ENCODE results near the gene MAP2. TPM values are rescaled to one million over a fixed set of nuclear protein-coding genes. Genes with fewer than 3 reads are reported as not detected.

MAP2 gene

DNA sequence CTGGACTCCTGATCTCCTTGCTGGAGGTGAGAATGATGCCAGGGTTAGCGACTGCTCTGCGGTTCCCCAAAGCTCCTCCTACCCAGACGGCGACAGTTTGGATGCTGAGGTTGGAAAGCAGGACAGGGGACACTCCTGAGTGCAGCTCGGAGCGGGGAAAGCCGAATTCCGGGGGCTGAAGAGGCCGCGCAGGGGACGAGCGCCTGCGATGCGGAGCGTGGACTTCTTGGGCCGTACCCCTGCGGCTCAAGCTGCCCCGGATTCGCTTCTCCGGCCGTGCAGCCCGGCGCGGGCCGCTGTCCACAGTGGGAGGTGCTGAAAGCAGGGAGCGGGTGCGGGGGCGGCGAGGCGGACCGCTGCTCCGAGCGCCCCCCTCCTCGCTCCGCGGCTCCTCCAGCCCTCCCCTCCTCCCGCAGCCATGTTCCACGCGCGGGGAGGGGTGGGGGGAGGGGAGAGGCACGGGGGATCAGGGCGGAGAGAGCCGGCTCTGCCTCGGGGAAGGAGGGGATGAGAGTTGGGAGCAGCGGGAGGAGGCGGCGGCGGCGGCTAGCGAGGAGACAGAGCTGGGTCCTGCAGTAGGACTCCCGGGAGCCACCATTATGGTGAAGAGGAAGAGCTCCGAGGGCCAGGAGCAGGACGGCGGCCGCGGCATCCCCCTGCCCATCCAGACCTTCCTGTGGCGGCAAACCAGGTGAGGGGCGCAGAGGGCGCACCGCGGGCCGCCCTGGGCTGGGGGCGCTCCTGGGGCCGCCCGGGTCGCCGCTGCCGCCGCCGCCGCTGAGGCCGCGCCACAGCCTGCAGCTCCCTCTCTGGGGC, 347.8 kb downstream of the MAP2 start, which contains the start of gene UNC80:
TSS of gene UNC80 (plus strand) at position 359 of the 816 bp plus-strand sequence. CDS start at position 600, 241 bp downstream.
- no peak within 1 kb of the TSS for H3K4ac ChIP-seq (ENCODE audit: low read depth, low read length)
- no peaks in the 10 kb centered on the region for H3K79me2 ChIP-seq (ENCODE audit: control insufficient read depth, insufficient read depth, low read length)
- H2BK120ac ChIP-seq (ENCODE audit: low read depth, low read length), result no peak within 1 kb of the TSS
- H3K27me3 ChIP-seq (ENCODE audit: insufficient read depth, low read length, poor library complexity), result no peaks in the 10 kb centered on the region
- H4K5ac ChIP-seq (ENCODE audit: low read length), result no peak within 1 kb of the TSS
- H3K9ac ChIP-seq (ENCODE audit: low read length), result no peak within 1 kb of the TSS
- no peak within 1 kb of the TSS for H2BK15ac ChIP-seq (replicated peaks; ENCODE audit: low read depth)
- H3K4me2 ChIP-seq (ENCODE audit: low read length), result peak within 1 kb of the TSS; percentile 68
- no peak within 1 kb of the TSS for H4K8ac ChIP-seq (ENCODE audit: low read depth, low read length)
- no peaks in the 10 kb centered on the region for H3K4me1 ChIP-seq (ENCODE audit: control insufficient read depth, low read depth, low read length)
- H3K23ac ChIP-seq (ENCODE audit: low read length), result no peak within 1 kb of the TSS
- H2BK5ac ChIP-seq (ENCODE audit: low read length), result no peak within 1 kb of the TSS
- DNase-seq, result peak; percentile 83
- no peaks in the 10 kb centered on the region for H3K36me3 ChIP-seq (ENCODE audit: control insufficient read depth, insufficient read depth, low read length)
- no peaks in the 10 kb centered on the region for H3K79me1 ChIP-seq (ENCODE audit: low read length)
- no peak within 1 kb of the TSS for H3K56ac ChIP-seq (ENCODE audit: low read length)
- no CpG with 5 or more reads among the region's 73 CpGs for WGBS (ENCODE audit: extremely low coverage, insufficient coverage, low lambda C conversion rate)
- no peak within 1 kb of the TSS for H3K4me3 ChIP-seq (ENCODE audit: low read length)
- no peak within 1 kb of the TSS for H3K18ac ChIP-seq (ENCODE audit: low read length)
- H2AK5ac ChIP-seq (ENCODE audit: low read length), result no peak within 1 kb of the TSS
- no peak within 1 kb of the TSS for H3K27ac ChIP-seq (ENCODE audit: low read depth, low read length)

DNA sequence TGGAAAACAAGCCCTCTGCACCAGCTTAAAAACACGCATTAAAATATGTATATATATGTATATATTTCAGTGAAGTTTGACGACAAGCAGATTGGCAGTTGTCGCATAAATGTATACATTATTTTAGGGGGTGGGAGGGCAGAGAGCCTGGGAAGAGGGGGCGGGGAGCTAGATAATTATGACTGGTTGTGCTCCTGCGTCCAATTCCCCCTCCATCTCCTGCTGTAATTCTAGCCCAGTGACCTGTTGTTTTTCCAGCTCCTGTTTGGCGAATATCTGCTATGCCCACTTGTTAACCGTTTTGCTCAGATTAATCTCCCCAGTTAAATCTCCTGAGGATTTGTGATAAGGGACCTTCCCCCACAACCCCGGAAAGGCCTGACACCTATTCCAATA, 348.4 kb downstream of the MAP2 start:
- Histone ChIP-seq H4K8ac (ENCODE audit: low read depth, low read length) (no peak overlapping the region), H3K56ac (ENCODE audit: low read length) (no peak overlapping the region), H3K79me1 (ENCODE audit: low read length) (no peaks in the 10 kb centered on the region), H3K4me3 (ENCODE audit: low read length) (no peak overlapping the region), H4K5ac (ENCODE audit: low read length) (no peak overlapping the region), H3K23ac (ENCODE audit: low read length) (no peak overlapping the region), H3K9ac (ENCODE audit: low read length) (no peak overlapping the region), H3K4me2 (ENCODE audit: low read length) (no peak overlapping the region), H3K79me2 (ENCODE audit: control insufficient read depth, insufficient read depth, low read length) (no peaks in the 10 kb centered on the region), H2BK5ac (ENCODE audit: low read length) (no peak overlapping the region), H3K27ac (ENCODE audit: low read depth, low read length) (no peak overlapping the region), H2AK5ac (ENCODE audit: low read length) (no peak overlapping the region), H2BK15ac (replicated peaks; ENCODE audit: low read depth) (no peak overlapping the region), H3K4ac (ENCODE audit: low read depth, low read length) (no peak overlapping the region), H2BK120ac (ENCODE audit: low read depth, low read length) (no peak overlapping the region), H3K27me3 (ENCODE audit: insufficient read depth, low read length, poor library complexity) (no peaks in the 10 kb centered on the region), H3K4me1 (ENCODE audit: control insufficient read depth, low read depth, low read length) (no peaks in the 10 kb centered on the region), H3K18ac (ENCODE audit: low read length) (no peak overlapping the region), H3K36me3 (ENCODE audit: control insufficient read depth, insufficient read depth, low read length) (no peaks in the 10 kb centered on the region)
- peak; percentile 6 for DNase-seq
- WGBS (ENCODE audit: extremely low coverage, insufficient coverage, low lambda C conversion rate), result no CpG with 5 or more reads among the region's 8 CpGs

DNA sequence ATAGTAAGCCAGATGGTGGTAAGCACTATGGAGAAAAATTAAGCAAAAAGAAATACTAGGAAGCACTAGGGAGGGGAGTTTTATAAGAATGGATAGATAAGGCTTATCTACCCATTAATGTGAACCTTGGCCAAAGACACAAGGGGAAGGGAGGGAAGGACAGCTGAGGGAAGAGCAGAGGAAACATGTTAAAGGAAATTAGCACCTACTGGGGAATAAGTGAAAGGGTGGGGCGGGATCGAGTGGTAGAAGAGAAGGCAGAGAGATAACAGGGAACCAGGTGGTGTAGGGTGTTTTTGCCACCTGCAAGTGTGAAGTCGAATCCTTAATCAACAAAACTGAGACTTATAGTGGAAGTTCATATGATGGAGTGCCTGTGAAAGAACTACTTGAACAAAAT, 349.5 kb downstream of the MAP2 start:
- Histone ChIP-seq H3K4ac (ENCODE audit: low read depth, low read length) (no peak overlapping the region), H3K4me1 (ENCODE audit: control insufficient read depth, low read depth, low read length) (no peaks in the 10 kb centered on the region), H3K9ac (ENCODE audit: low read length) (no peak overlapping the region), H3K4me3 (ENCODE audit: low read length) (no peak overlapping the region), H3K79me2 (ENCODE audit: control insufficient read depth, insufficient read depth, low read length) (no peaks in the 10 kb centered on the region), H3K56ac (ENCODE audit: low read length) (no peak overlapping the region), H3K36me3 (ENCODE audit: control insufficient read depth, insufficient read depth, low read length) (no peaks in the 10 kb centered on the region), H4K8ac (ENCODE audit: low read depth, low read length) (no peak overlapping the region), H2BK5ac (ENCODE audit: low read length) (no peak overlapping the region), H3K4me2 (ENCODE audit: low read length) (no peak overlapping the region), H4K5ac (ENCODE audit: low read length) (no peak overlapping the region), H2BK120ac (ENCODE audit: low read depth, low read length) (no peak overlapping the region), H2AK5ac (ENCODE audit: low read length) (no peak overlapping the region), H3K23ac (ENCODE audit: low read length) (no peak overlapping the region), H3K27me3 (ENCODE audit: insufficient read depth, low read length, poor library complexity) (no peaks in the 10 kb centered on the region), H3K18ac (ENCODE audit: low read length) (no peak overlapping the region), H2BK15ac (replicated peaks; ENCODE audit: low read depth) (no peak overlapping the region), H3K79me1 (ENCODE audit: low read length) (no peaks in the 10 kb centered on the region), H3K27ac (ENCODE audit: low read depth, low read length) (no peak overlapping the region)
- peak; percentile 82 for DNase-seq
- WGBS (ENCODE audit: extremely low coverage, insufficient coverage, low lambda C conversion rate), result no CpG with 5 or more reads among the region's 3 CpGs

Small RNAs within 50 kb of the gene (small RNA-seq; reads per million reads assigned to genes)
- gene RNA5SP118 (ENCODE audit: insufficient read depth), result not detected

Measured in mesendoderm (in vitro differentiated cells).